ENCODE data around the gene CFAP126. TPM values are rescaled to one million over a fixed set of nuclear protein-coding genes. Genes with fewer than 3 reads are reported as not detected.

CFAP126 gene
- total RNA-seq, 2 donors from 2014 or later, result not detected

DNA sequence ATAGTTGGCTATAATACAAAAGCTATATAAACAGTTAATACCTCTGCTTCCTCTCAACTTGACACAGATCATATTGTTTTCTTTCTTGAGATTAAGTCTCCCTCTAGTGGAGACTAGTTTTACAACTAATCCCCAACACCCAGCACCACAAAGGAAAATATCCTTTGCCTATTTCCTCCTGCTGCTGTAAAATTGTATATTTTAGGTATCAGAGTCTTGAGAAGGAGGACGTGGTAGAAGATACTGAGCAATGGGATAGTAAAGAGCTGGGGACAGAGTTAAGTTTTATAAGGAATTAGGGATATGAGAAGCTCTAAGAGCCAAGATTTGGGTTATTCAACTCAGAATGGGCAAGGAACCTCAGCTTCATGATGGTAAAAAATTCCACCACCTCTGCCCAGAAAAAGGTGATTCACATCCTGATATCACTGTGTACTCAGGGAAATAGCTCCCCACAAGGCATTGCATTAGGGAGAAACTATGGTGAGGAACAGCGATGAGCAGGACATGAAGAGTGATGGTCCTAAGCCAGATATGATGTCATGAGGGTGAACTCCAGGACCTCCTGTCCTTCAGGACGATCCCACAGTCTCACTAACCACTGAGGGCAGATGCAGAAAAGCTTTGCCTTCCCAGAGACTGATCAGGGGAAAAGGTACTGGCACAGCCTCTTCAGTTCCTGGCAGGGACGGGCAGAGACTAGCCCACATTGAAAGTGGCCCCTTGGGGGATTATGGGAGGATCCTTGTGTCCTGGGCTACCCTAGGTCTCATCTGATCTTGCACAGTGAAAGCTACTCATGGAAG lies 14.7 kb upstream of the CFAP126 start:
- DNase-seq (no peak), ATAC-seq (peak; percentile 90)
- H3K27me3 ChIP-seq, result no peaks in the 10 kb centered on the region
- H3K4me1 ChIP-seq, result peaks cover 4% of the 10 kb centered on the region
- 39% methylated on average over 4 of the region's 4 CpGs for WGBS, 2 donors
- TF ChIP-seq POLR2A (IDR thresholded peaks at IDR 0.05), result no peak
- TF ChIP-seq, protein P1, sequence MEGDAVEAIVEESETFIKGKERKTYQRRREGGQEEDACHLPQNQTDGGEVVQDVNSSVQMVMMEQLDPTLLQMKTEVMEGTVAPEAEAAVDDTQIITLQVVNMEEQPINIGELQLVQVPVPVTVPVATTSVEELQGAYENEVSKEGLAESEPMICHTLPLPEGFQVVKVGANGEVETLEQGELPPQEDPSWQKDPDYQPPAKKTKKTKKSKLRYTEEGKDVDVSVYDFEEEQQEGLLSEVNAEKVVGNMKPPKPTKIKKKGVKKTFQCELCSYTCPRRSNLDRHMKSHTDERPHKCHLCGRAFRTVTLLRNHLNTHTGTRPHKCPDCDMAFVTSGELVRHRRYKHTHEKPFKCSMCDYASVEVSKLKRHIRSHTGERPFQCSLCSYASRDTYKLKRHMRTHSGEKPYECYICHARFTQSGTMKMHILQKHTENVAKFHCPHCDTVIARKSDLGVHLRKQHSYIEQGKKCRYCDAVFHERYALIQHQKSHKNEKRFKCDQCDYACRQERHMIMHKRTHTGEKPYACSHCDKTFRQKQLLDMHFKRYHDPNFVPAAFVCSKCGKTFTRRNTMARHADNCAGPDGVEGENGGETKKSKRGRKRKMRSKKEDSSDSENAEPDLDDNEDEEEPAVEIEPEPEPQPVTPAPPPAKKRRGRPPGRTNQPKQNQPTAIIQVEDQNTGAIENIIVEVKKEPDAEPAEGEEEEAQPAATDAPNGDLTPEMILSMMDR (IDR thresholded peaks at IDR 0.05), result peak; percentile 28 to 80 (median 75)
- H3K9me3 ChIP-seq, result no peaks in the 10 kb centered on the region
- no peak overlapping the region for H3K4me3 ChIP-seq
- intact Hi-C loops (cut with DNase I), result loop anchor here (5.0 kb wide), 1 partner anchor 175 kb away; no protein-coding TSS in a partner anchor
- H3K36me3 ChIP-seq (replicated peaks in 1 of 2; ENCODE audit: insufficient read depth in 1 of 2, low read depth in 2 of 2), result no peaks in the 10 kb centered on the region
- peak overlapping the region in 2 of 4 donors; percentile 3 to 62 for H3K27ac ChIP-seq

DNA sequence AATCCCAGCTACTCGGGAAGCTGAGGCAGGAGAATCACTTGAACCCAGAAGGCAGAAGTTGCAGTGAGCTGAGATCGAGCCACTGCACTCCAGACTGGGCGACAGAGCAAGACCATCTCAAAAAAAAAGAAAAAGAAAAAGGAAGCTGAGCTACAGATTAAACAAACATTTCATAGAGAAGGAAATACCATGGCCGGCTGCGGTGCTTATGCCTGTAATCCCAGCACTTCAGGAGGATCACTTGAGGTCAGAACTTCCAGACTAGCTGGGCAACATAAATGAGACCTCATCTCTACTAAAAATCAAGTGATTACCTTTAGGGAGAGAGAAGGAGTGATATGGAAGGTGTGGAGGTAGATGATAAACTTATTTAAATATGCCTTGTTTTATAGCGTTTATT lies 14.0 kb upstream of the CFAP126 start:
- Histone ChIP-seq H3K36me3 (replicated peaks in 1 of 2; ENCODE audit: insufficient read depth in 1 of 2, low read depth in 2 of 2) (no peaks in the 10 kb centered on the region), H3K27ac (no peak overlapping the region), H3K4me3 (no peak overlapping the region), H3K27me3 (no peaks in the 10 kb centered on the region), H3K4me1 (peaks cover 4% of the 10 kb centered on the region), H3K9me3 (no peaks in the 10 kb centered on the region)
- ATAC-seq (no peak), DNase-seq (no peak)
- WGBS, 2 donors, result 57 to 63% methylated on average over 6 of the region's 6 CpGs
- intact Hi-C loops (cut with DNase I), result loop anchor here (5.0 kb wide), 1 partner anchor 174 kb away; no protein-coding TSS in a partner anchor
- TF ChIP-seq POLR2A (IDR thresholded peaks at IDR 0.05), result no peak
- TF ChIP-seq, protein P1 (IDR thresholded peaks at IDR 0.05), result no peak

DNA sequence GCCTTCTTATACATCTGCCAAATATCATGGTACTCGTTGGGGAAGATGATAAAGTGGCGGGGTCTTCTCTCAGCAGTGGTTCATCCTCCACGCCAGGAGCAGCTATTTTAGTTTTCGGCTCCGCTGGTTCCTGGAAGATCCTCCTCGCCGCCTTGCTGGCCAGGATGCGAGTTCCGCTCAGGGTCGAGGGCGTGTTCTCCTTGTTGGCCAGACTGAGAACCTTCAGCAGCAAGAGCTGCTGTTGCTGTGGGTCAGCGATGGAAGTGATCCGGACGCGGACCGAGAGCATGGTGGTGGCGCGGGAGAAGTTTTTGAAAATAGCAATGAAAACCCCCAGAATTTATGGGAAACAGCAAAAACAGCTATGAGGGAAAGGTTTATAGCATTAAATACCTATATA lies 11.4 kb upstream of the CFAP126 start:
- no peak for ATAC-seq
- DNase-seq, result no peak
- no peaks in the 10 kb centered on the region for H3K36me3 ChIP-seq (replicated peaks in 1 of 2; ENCODE audit: insufficient read depth in 1 of 2, low read depth in 2 of 2)
- peaks cover 4% of the 10 kb centered on the region for H3K4me1 ChIP-seq
- TF ChIP-seq POLR2A (IDR thresholded peaks at IDR 0.05), result no peak
- TF ChIP-seq, protein P1 (IDR thresholded peaks at IDR 0.05), result no peak
- H3K27me3 ChIP-seq, result no peaks in the 10 kb centered on the region
- WGBS, 2 donors, result 86 to 93% methylated on average over 18 of the region's 18 CpGs
- H3K27ac ChIP-seq, result no peak overlapping the region
- intact Hi-C loops (cut with DNase I), result no loop called here
- no peaks in the 10 kb centered on the region for H3K9me3 ChIP-seq
- H3K4me3 ChIP-seq, result no peak overlapping the region

DNA sequence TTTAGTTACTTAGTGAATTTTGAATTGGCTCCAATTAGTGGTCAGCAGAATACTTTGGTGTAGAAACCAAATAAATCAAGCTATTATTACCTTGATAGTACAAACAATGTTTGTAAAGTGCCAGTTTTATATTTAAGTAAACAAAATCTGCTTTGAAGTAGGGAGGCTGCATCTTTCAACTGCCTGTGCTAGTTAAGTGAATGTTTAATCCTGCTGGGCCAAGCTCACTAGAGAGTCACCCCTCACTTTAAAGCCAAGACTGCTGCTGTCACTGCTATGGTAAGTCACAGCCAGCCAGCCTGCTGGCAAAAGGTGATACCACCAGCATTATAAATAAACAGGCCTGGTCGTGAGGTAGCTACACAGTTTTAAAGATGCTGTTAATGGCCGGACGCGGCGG lies 10.3 kb upstream of the CFAP126 start:
- Histone ChIP-seq H3K36me3 (replicated peaks in 1 of 2; ENCODE audit: insufficient read depth in 1 of 2, low read depth in 2 of 2) (no peaks in the 10 kb centered on the region), H3K9me3 (no peaks in the 10 kb centered on the region), H3K4me1 (peaks cover 4% of the 10 kb centered on the region), H3K4me3 (no peak overlapping the region), H3K27ac (no peak overlapping the region), H3K27me3 (no peaks in the 10 kb centered on the region)
- intact Hi-C loops (cut with DNase I), result no loop called here
- peak in 2 of 4 donors; percentile 27 to 38 for DNase-seq
- 68 to 79% methylated on average over 5 of the region's 5 CpGs for WGBS, 2 donors
- ATAC-seq, result peak; percentile 42
- TF ChIP-seq POLR2A (IDR thresholded peaks at IDR 0.05), result no peak
- TF ChIP-seq, protein P1 (IDR thresholded peaks at IDR 0.05), result no peak

DNA sequence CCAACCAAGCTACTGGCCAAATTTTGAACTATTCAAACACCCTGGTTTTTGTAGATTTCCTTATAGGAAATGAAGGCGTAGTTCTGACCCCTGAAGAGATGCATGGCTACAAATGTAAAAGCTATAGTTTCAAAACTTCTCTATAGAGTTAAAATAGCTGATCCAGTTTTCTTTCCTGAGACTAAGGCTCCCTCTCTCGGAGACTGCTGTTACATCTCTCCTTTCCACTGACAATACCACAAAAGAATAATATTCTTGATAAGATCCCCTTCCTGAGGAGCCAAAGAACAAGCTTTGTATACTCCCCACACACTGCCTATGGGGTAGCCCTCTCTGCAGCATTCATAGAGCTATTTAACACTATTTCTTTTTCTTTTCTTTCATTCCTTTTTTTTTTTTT lies 6.7 kb upstream of the CFAP126 start:
- ATAC-seq (no peak), DNase-seq (no peak)
- peaks cover 4% of the 10 kb centered on the region for H3K4me1 ChIP-seq
- H3K27ac ChIP-seq, result no peak overlapping the region
- H3K4me3 ChIP-seq, result no peak overlapping the region
- H3K27me3 ChIP-seq, result no peaks in the 10 kb centered on the region
- intact Hi-C loops (cut with DNase I), result no loop called here
- TF ChIP-seq POLR2A (IDR thresholded peaks at IDR 0.05), result no peak
- TF ChIP-seq, protein P1 (IDR thresholded peaks at IDR 0.05), result peak in 2 of 7 experiments; percentile 8 to 12
- H3K9me3 ChIP-seq, result no peaks in the 10 kb centered on the region
- no peaks in the 10 kb centered on the region for H3K36me3 ChIP-seq (replicated peaks in 1 of 2; ENCODE audit: insufficient read depth in 1 of 2, low read depth in 2 of 2)
- WGBS, 2 donors, result 44 to 46% methylated on average over 2 of the region's 2 CpGs
